Measurements from ENCODE around the gene OSBPL10.

OSBPL10 gene

DNA sequence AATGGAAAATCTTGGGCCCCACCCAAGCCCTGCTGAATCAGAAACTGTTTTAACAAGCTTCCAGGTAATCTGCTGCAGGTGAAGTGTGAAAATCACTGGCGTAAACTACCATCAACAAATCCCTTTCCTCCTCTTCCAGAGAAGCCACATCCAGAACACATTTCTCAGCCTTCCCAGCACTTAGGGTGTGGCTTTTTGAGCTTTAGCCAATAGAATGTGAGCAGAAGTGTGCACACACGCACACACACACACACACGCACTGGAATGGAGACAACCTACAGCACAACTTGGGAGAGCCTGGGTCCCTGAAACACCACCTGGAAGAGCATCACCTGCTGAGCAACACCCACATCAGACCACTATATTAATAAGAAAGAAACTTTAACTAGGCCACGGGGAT lies 98.6 kb downstream of the OSBPL10 start:
- H3K4me3 ChIP-seq (replicated peaks; ENCODE audit: low read depth, low read length) = no peak overlapping the region
- no peak for TF ChIP-seq CTCF (IDR thresholded peaks at IDR 0.05; ENCODE audit: low read depth, low read length, missing control alignments)
- no peak for DNase-seq (ENCODE audit: extremely low read depth, low read depth)

GRCh38 chr3:31880482-31881078 lies 100.5 kb downstream of the OSBPL10 start:
- TF ChIP-seq CTCF (IDR thresholded peaks at IDR 0.05; ENCODE audit: low read depth, low read length, missing control alignments) = no peak
- no peak overlapping the region for H3K4me3 ChIP-seq (replicated peaks; ENCODE audit: low read depth, low read length)
- DNase-seq (ENCODE audit: extremely low read depth, low read depth) = no peak

DNA sequence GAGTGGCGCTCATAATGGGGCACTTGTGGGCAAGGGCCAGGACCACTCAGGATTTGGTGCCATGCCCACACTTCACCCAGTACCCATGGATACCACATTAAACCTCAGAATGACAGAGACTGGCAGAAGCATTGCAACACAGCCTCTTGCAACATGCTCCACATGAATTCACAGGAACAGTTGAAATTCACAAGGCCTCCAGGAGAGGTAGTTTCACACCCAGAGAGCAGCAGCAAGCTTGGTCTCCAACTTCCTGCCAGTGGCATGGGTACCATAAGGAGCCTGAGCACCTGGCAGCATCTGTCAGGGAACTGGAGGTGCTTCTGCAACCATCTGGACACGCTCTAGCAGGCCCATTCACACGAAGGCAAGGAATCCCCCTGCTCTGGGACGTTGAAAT lies 101.0 kb downstream of the OSBPL10 start:
- no peak for TF ChIP-seq CTCF (IDR thresholded peaks at IDR 0.05; ENCODE audit: low read depth, low read length, missing control alignments)
- no peak overlapping the region for H3K4me3 ChIP-seq (replicated peaks; ENCODE audit: low read depth, low read length)
- no peak for DNase-seq (ENCODE audit: extremely low read depth, low read depth)

DNA sequence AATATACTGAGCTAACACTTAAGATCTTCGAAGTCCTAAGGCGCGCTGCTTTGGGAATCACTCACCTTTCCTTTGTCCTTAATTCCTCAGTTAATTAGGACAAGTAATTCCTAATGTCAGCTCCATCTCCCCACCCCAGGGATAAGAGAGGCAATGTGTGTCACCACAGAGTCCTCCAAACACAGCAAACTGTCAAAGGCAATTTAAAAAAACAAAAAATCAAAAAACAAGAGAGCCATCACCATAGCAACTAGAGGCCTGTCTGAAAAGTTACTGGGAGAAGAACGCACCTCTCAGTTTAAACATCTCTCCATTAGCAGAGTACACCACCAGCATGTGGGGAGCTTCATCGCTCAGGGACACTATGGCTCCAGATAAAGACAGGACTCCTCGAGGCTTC lies 101.7 kb downstream of the OSBPL10 start:
- TF ChIP-seq CTCF (IDR thresholded peaks at IDR 0.05; ENCODE audit: low read depth, low read length, missing control alignments) = no peak
- DNase-seq (ENCODE audit: extremely low read depth, low read depth) = no peak
- H3K4me3 ChIP-seq (replicated peaks; ENCODE audit: low read depth, low read length) = no peak overlapping the region

GRCh38 chr3:31878231-31878838 lies 102.7 kb downstream of the OSBPL10 start:
- TF ChIP-seq CTCF (IDR thresholded peaks at IDR 0.05; ENCODE audit: low read depth, low read length, missing control alignments) = no peak
- no peak for DNase-seq (ENCODE audit: extremely low read depth, low read depth)
- no peak overlapping the region for H3K4me3 ChIP-seq (replicated peaks; ENCODE audit: low read depth, low read length)

DNA sequence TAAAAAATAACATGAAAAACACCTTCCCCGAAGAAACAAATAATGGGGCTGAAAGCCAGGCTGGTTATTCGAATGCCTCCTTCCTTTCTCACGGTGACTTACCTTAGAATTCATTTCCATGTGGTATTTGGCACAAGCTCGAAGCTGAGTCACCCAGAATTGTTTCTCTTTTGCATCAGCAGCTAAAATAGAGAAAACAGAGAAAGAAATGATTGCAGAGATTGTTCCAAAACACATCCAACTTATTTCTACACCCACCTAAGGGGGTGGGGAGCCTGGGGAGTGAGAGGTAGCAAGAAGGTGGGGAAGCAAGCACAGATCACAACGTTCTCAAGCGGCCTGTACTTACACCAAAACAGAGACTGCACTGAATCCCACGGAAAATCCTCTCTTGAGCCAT lies 104.7 kb downstream of the OSBPL10 start:
- no peak for TF ChIP-seq CTCF (IDR thresholded peaks at IDR 0.05; ENCODE audit: low read depth, low read length, missing control alignments)
- H3K4me3 ChIP-seq (replicated peaks; ENCODE audit: low read depth, low read length) = no peak overlapping the region
- DNase-seq (ENCODE audit: extremely low read depth, low read depth) = no peak

GRCh38 chr3:31875437-31875836 lies 105.6 kb downstream of the OSBPL10 start:
- TF ChIP-seq CTCF (IDR thresholded peaks at IDR 0.05; ENCODE audit: low read depth, low read length, missing control alignments) = no peak
- no peak overlapping the region for H3K4me3 ChIP-seq (replicated peaks; ENCODE audit: low read depth, low read length)
- no peak for DNase-seq (ENCODE audit: extremely low read depth, low read depth)

Measured in HFF-Myc (cell line).